Tibial artery (tissue), 4 donors: ENCODE measurements around the gene SRRM2.

Source experiments
- DNase-seq, 2 donors: peaks; one replicate each; pipeline ENCODE4 v3.0.0-alpha.2; 2019
- H3K27ac ChIP-seq, 2 donors: fragments of 200-600 bp; sonication (generic) in 1 of 2; 1 replicate in 1 of 2; 2 replicates in 1 of 2; pipeline ENCODE4 v1.5.1; 2018 to 2019; ENCODE audit warnings: mild to moderate bottlenecking in 1 of 2
- H3K27me3 ChIP-seq, 2 donors: fragments of 200-600 bp; sonication (generic) in 1 of 2; one replicate each; pipeline versions ENCODE4 v1.5.1 to v1.6.0; 2016 to 2019
- H3K36me3 ChIP-seq, 3 donors: fragments of 200-600 bp; sonication (generic) in 2 of 3; one replicate each; pipeline ENCODE4 v1.5.1; 2016 to 2019; ENCODE audit warnings: mild to moderate bottlenecking in 2 of 3
- H3K4me1 ChIP-seq, 4 donors: fragments of 200-600 bp; sonication (generic) in 2 of 4; 1 replicate in 3 of 4; 2 replicates in 1 of 4; pipeline ENCODE4 v1.5.1; 2016 to 2019
- H3K4me3 ChIP-seq, 2 donors: fragments of 200-600 bp; sonication (generic) in 1 of 2; 1 replicate in 1 of 2; 2 replicates in 1 of 2; pipeline ENCODE4 v1.5.1; 2018 to 2019; ENCODE audit warnings: mild to moderate bottlenecking in 2 of 2
- H3K9me3 ChIP-seq, 3 donors: fragments of 200-600 bp; sonication (generic) in 1 of 3; one replicate each; pipeline ENCODE4 v1.5.1; 2016 to 2019
- intact Hi-C: fragments of 100-400 bp; cut with DNase I; formaldehyde crosslinking; loops from one replicate; pipeline ENCODE4 v1.15.0; 2023; ENCODE audit warnings: low total_unique reads
- TF ChIP-seq, protein P1 (sequence below), 2 experiments: fragments of 200-600 bp in 1 of 2; fragments of 450-650 bp in 1 of 2; IDR thresholded peaks; one replicate each; pipeline ENCODE4 v1.5.1; 2017 to 2019; ENCODE audit warnings: antibody characterized with exemption in 2 of 2, mild to moderate bottlenecking in 1 of 2, moderate library complexity in 1 of 2

Gene SRRM2

GRCh38 chr16:2786061-2786825 lies 33.8 kb downstream of the SRRM2 start:
- intact Hi-C loops, result no loop called here
- peaks cover 0 to 11% (median 7%) of the 10 kb centered on the region in 4 donors for H3K4me1 ChIP-seq
- no peaks in the 10 kb centered on the region for H3K36me3 ChIP-seq
- H3K9me3 ChIP-seq, result no peaks in the 10 kb centered on the region
- H3K4me3 ChIP-seq, result no peak overlapping the region
- no peak overlapping the region for H3K27ac ChIP-seq
- peaks cover 0 to 75% of the 10 kb centered on the region in 2 donors for H3K27me3 ChIP-seq
- TF ChIP-seq, protein P1, sequence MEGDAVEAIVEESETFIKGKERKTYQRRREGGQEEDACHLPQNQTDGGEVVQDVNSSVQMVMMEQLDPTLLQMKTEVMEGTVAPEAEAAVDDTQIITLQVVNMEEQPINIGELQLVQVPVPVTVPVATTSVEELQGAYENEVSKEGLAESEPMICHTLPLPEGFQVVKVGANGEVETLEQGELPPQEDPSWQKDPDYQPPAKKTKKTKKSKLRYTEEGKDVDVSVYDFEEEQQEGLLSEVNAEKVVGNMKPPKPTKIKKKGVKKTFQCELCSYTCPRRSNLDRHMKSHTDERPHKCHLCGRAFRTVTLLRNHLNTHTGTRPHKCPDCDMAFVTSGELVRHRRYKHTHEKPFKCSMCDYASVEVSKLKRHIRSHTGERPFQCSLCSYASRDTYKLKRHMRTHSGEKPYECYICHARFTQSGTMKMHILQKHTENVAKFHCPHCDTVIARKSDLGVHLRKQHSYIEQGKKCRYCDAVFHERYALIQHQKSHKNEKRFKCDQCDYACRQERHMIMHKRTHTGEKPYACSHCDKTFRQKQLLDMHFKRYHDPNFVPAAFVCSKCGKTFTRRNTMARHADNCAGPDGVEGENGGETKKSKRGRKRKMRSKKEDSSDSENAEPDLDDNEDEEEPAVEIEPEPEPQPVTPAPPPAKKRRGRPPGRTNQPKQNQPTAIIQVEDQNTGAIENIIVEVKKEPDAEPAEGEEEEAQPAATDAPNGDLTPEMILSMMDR (IDR thresholded peaks at IDR 0.05), result no peak
- no peak for DNase-seq

DNA sequence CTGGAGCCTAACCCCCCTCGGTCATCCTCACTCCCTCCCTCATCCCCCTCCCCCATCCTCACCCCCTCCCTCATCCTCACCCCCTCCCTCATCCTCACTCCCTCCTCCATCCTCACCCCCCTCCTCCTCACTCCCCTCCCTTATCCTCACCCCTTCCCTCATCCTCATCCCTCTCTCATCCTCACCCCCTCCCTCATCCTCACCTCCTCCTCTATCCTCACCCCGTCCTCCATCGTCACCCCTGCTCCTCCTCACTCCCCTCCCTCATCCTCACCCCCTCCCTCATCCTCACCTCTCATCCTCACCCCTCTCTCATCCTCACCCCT lies 34.4 kb downstream of the SRRM2 start:
- H3K9me3 ChIP-seq, result no peaks in the 10 kb centered on the region
- no peak for DNase-seq
- H3K27ac ChIP-seq, result no peak overlapping the region
- H3K4me1 ChIP-seq, result peaks cover 0 to 11% (median 7%) of the 10 kb centered on the region in 4 donors
- TF ChIP-seq, protein P1 (IDR thresholded peaks at IDR 0.05), result no peak
- no peak overlapping the region for H3K4me3 ChIP-seq
- no peaks in the 10 kb centered on the region for H3K36me3 ChIP-seq
- H3K27me3 ChIP-seq, result peaks cover 0 to 80% of the 10 kb centered on the region in 2 donors
- intact Hi-C loops, result no loop called here

DNA sequence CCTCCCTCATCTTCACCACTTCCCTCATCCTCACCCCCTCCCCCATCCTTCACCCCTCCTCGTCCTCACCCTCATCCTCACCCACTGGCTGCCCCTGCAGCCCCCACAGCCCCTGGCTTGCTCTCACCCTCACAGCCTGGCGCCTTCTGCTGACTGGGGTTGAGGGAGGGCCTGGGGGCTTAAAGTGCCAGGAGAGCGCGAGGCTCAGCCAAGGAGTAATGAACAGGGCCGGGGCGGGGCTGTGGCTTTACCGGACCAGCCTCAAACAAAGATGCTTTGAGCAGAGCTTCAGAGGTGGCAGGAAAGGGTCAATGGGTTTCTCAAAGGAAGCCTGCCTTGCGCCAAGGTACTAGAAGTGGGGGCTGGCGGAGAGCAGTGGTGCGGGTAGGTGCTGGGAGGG lies 35.0 kb downstream of the SRRM2 start, which contains the start of gene PRSS33:
Gene PRSS33, minus strand, starts transcription at position 155 of the 400 bp plus-strand sequence. CDS start 1,013 bp downstream, outside the sequence.
- Histone ChIP-seq H3K36me3 (no peaks in the 10 kb centered on the region), H3K27ac (no peak within 1 kb of the TSS), H3K27me3 (peaks cover 0 to 85% of the 10 kb centered on the region in 2 donors), H3K4me3 (no peak within 1 kb of the TSS), H3K4me1 (peaks cover 0 to 11% (median 7%) of the 10 kb centered on the region in 4 donors), H3K9me3 (no peaks in the 10 kb centered on the region)
- TF ChIP-seq, protein P1 (IDR thresholded peaks at IDR 0.05), result no peak
- no peak for DNase-seq
- intact Hi-C loops, result no loop called here

GRCh38 chr16:2787961-2788360 lies 35.5 kb downstream of the SRRM2 start:
- peaks cover 0 to 11% (median 7%) of the 10 kb centered on the region in 4 donors for H3K4me1 ChIP-seq
- no peak for DNase-seq
- intact Hi-C loops, result no loop called here
- H3K4me3 ChIP-seq, result no peak overlapping the region
- H3K27me3 ChIP-seq, result peaks cover 0 to 83% of the 10 kb centered on the region in 2 donors
- no peaks in the 10 kb centered on the region for H3K36me3 ChIP-seq
- TF ChIP-seq, protein P1 (IDR thresholded peaks at IDR 0.05), result no peak
- no peaks in the 10 kb centered on the region for H3K9me3 ChIP-seq
- no peak overlapping the region for H3K27ac ChIP-seq

DNA sequence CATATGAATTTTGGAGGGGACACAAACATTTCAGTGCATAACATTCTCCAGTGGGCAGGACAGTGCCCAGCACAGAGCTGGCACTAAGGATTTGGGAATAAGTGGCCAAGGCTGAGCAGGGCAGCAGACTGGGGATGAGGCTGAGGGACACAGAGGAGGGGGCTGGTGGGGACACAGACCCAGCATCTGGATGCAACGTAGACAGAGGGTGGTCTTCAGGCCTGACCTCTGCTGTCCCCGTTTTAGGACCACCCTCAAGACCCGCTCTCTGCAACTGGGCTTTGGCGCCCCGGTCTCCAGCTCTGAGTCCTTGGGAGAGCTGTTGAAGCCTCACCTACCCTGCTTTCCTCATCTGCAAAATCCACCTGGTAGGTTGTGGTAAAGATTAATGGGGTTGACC lies 38.2 kb downstream of the SRRM2 start:
- Histone ChIP-seq H3K9me3 (no peaks in the 10 kb centered on the region), H3K27ac (no peak overlapping the region), H3K36me3 (no peaks in the 10 kb centered on the region), H3K4me3 (no peak overlapping the region), H3K4me1 (peaks cover 0 to 2% (median under 1%) of the 10 kb centered on the region in 4 donors), H3K27me3 (peaks cover 0 to 64% of the 10 kb centered on the region in 2 donors)
- TF ChIP-seq, protein P1 (IDR thresholded peaks at IDR 0.05), result no peak
- intact Hi-C loops, result no loop called here
- DNase-seq, result no peak
